Measurements from ENCODE around the gene SAP30. TPM values are rescaled to one million over a fixed set of nuclear protein-coding genes. Genes with fewer than 3 reads are reported as not detected.
A peak's percentile ranks its signal among the peaks of the same experiment; 100 is the strongest.

Gene SAP30
- total RNA-seq, 1 donor from 2014 or later = 14.6 TPM

DNA sequence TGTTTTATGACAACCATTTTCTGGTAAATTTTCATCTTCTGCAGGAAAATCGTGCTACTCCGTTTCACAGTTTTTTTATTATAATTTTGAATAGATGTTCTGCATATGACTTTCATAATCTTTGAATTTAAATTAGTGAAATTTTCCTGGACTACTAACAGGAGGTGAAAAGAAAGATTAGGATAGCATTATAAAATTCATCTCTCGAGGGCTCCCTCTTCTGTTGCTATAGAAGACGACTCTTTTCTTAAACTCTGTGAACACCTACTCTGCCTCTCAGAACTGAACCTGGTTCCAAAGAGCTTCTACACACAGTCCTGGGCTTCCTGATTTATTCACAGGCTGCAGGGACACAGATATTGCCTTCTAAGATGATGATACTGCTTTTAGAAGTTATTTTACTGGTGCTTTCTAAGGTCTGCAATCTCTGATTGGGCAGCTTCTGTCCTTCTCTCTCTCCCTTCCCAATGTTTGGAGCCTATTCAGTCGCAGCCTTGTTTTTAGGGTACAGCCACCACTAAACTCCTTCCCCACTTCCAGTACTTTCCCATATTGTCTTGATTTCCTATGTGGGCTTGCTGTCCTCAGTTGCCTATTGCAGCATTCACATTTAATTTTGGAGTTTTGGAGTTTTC, 10.1 kb upstream of the SAP30 start:
- ATAC-seq = no peak
- no peak for DNase-seq (ENCODE audit: missing footprints)
- intact Hi-C loops (cut with DNase I) = no loop called here

DNA sequence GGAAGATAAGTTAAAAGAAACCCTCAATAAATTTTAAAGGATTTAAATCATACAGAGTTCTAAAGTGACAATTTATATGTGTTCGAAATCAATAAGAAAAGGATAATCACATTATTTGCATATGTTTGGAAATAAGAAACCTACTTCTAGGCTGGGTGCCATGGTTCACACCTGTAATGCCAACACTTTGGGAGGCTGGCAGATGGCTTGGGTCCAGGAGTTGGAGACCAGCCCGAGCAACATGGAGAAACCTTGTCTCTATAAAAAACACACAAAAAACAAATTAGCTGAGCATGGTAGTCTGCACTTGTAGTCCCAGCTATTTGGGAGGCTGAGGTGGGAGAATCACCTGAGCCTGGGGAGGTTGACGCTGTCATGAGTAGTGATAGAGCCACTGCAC, 8.1 kb upstream of the SAP30 start:
- DNase-seq (ENCODE audit: missing footprints) (no peak), ATAC-seq (no peak)
- intact Hi-C loops (cut with DNase I) = no loop called here

DNA sequence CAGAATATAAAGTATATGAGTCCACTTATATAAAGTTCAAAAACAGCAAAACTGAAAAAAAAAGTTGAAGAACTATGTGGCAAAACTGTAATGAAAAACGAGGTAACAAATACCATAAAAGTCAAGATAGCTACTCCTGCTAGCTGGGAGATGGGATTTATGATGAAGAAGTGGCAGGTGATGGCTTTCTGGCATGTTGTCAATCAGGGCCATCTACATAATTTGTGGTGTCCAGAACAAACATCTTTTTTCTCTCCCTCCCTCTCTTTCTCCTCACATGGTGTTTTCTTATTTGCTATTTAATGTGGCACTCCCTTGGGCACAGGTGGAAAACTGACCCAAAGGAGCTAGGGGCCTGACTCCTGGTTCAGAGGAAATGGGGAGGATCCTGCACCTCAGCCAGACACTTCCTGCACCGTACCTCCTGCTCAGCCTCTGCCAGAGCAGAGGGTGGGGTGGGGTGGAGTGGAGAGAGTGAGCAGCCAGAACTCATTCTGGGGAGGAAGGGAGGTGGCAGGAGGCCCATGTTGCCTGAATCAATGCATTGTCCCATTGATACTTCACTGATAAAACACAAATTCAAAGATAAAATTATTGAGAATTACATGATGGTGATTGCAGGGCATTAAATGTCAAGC, 5.3 kb upstream of the SAP30 start:
- ATAC-seq (no peak), DNase-seq (ENCODE audit: missing footprints) (no peak)
- intact Hi-C loops (cut with DNase I) = no loop called here

DNA sequence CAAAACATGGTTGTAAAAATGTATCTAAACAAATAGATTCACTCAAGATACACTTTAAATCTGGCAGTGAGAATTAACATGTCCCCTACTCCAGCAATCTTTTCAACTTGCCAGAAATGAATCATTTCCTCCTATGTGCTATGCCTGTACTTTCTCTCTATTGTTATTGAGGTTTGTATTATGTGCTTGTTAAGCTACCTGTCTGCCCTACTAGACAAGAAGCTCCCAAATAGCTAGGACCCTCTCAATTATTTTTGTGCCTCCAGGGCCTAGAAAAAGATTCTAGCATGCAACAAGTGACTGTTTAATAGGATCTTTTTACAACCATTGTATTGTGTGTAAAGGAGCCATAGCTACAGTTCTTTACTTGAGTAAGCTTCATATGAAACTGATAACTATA, 3.5 kb upstream of the SAP30 start:
- intact Hi-C loops (cut with DNase I) = no loop called here
- DNase-seq (ENCODE audit: missing footprints) (no peak), ATAC-seq (no peak)

DNA sequence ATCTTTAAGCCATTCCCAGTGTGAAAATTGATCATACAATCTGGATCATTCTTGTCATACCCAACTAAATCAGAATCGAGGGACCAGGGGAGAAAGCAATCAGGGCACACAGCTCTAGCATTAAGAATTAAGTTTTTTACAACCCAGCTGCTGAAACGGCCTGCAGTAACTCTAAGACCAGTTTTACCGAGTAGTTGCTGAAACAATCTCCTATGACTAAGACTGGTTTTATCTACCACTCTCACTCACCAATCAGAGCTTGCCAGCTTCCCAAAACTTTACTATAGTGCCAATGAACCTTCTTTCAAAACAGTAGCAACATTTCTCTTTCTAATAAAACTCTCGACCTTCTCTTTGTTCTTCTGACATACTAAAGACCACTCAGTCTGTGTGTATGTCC, 2.8 kb upstream of the SAP30 start:
- ATAC-seq = no peak
- intact Hi-C loops (cut with DNase I) = no loop called here
- no peak for DNase-seq (ENCODE audit: missing footprints)

DNA sequence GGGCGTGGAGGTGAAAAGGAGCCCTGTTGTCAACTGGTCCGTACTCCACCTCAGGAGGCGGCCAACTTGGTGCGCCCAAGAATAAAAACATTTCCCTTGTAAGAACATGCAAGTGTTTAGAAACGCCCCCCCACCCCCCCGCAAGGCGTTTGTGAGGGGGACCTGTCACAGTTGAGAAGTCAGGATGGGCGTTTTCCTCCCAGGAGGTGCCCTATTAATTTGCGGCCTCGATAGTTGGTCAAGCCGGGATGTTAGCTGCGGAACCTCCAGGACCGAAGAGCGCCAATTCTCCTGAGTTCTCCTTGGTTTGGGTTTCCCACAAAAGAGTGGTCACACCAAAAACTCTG, 651 bp upstream of the SAP30 start:
- ATAC-seq (peak; percentile 8), DNase-seq (ENCODE audit: missing footprints) (peak; percentile 81)
- intact Hi-C loops (cut with DNase I) = loop anchor here (1.0 kb wide), 1 partner anchor 36 kb away; the partner anchor contains the start of gene HMGB2

DNA sequence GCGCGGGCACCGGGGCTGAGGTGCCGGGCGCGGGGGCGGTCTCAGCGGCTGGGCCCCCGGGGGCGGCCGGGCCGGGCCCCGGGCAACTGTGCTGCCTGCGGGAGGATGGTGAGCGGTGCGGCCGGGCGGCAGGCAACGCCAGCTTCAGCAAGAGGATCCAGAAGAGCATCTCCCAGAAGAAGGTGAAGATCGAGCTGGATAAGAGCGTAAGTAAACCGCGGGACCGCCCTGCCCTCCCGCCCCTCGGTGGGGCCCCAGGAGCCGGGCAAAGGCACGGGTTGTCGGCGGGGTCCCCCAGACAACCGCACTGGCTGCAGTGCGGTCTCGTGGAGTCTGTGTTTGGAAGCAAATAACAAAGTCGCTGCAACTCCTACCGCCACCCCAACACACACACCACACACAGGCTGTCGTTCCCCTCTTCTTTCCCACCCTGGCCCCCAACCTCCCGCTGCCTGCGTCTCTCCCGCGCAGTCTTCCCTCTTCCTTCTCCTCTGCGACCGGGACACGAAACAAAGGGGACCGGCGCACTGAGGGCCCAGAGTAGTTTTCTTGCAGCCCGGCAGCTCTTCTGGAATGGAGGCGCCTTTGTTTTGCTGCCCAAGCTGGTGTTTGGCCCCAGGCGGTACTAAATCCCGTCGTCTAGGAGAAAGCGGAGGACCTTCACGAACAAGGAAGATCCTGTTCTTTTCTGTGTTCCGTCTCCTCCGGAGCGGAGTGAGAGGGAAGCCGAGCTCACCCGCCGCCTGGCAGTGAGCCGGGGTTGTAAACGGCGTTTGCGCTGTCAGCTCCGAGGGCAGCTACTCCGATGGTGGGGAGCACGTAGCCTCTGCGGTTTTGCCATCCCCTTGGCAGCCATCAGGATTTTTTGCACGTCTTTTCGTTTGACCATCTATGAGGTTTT, 788 bp downstream of the SAP30 start:
- ATAC-seq = peak; percentile 28
- DNase-seq (ENCODE audit: missing footprints) = peak; percentile 86
- intact Hi-C loops (cut with DNase I) = loop anchor here (2.0 kb wide), 1 partner anchor 39 kb away; no protein-coding TSS in a partner anchor

DNA sequence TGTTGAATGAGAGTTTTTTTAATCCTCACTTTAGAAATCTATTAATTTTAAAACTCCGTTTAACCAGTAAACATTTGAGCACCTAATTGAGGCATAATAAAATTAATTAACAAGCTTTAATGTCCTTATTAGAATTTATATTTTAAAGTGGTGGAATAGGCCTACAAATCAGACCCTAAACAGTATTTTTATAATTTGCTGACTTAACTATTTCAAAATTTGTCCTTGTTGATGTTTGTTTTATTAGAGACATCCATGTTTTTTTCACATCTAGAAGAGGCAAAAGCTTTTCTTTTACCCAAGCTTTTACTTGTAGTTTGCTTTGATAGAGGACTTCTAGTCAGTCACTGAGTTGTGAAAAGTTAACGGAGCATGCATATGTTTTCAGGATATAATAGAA, 3.8 kb downstream of the SAP30 start:
- no peak for ATAC-seq
- intact Hi-C loops (cut with DNase I) = no loop called here
- DNase-seq (ENCODE audit: missing footprints) = no peak

DNA sequence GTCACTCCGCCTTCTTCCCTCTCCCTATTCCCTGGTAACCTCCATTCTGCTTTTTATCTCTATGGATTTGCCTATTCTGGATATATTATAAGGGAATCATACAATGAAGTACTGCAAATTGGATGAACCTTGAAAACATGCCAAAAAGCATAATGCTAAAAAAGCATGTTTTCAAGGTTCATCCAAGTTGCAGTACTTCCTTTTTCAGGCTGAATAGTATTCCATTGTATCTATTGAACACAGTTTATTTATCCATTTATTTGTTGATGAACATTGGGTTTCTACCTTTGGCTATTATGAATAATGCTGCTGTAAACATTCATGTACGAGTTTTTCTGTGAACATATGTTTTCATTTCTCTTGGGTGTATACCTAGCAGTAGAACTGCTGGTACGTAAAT, 9.2 kb downstream of the SAP30 start:
- intact Hi-C loops (cut with DNase I) = no loop called here
- DNase-seq (ENCODE audit: missing footprints) (no peak), ATAC-seq (no peak)

DNA sequence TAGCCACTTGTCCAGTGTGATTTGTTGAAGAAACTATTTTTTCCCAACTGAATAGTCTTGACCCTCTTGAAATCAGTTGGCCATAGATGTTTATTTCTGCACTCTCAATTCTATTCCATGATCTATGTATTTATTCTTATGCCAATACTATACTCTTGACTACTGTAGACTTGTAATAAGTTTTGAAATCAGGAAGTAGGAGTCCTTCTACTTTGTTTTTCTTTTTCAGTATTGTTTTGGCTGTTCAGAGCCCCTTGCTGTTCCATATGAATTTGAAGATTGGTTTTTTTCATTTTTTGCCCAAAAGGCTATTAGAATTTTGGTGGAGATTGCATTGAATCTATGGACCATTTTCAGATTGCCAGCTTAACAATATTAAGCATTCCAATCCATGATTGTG, 10.2 kb downstream of the SAP30 start:
- intact Hi-C loops (cut with DNase I) = no loop called here
- DNase-seq (ENCODE audit: missing footprints) = no peak
- ATAC-seq = no peak

DNA sequence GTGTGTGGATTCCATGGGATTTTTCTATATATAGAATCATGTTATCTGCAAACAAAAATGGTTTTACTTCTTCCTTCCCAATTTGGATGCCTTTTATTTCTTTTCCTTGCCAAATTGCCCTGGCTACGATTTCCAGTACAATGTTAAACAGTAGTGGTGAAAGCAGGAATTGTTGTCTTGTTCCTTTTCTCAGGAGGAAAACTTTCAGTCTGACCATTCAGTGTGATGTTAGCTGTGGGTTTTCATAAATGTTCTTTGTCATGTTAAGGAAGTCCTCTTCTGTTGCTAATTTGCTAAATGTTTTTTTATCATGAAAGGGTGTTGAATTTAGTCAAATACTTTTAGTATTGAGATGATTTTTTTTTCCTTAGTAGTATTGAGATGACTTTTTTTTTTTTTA, 10.9 kb downstream of the SAP30 start:
- DNase-seq (ENCODE audit: missing footprints) = no peak
- intact Hi-C loops (cut with DNase I) = no loop called here

DNA sequence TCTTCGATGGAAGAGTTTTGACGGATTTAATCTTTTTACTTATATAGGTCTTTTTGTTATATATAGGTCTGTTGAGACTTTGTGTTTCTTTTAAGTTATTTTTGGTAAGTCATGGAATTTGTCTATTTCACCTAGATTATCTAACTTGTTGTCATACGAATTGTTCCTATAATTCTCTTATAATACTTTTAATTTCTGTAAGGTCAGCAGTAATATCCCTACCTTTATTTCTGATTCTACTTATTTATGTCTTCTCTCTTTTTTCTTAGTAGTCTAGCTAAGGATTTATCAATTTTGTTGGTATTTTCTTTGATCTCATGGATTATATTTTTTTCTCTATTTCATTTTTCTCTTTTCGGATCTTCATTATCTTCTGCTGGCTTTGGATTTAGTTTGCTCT, 11.6 kb downstream of the SAP30 start:
- DNase-seq (ENCODE audit: missing footprints) = no peak
- no peak for ATAC-seq
- intact Hi-C loops (cut with DNase I) = no loop called here

More for the DNA sequence above, 10.9 kb downstream of the SAP30 start:
- ATAC-seq = no peak

DNA sequence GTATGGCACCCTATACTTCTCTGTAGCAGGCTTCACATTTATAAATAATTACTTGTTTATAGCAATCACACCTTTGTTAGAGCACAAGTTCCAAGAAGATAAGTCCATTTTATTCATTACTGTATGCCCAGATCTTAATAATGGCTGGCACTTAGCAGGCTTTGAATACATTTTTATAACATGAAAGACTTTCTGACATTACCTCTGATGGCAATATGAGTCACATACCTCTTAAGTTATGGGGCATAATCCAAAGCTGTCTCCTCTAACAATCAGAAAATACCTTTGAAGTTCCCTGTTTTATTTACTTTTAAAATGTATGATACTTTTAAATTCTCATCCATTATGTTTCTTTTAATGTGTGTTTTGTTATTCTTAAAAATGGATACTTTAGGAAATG, 16.0 kb downstream of the SAP30 start:
- ATAC-seq (no peak), DNase-seq (ENCODE audit: missing footprints) (no peak)

DNA sequence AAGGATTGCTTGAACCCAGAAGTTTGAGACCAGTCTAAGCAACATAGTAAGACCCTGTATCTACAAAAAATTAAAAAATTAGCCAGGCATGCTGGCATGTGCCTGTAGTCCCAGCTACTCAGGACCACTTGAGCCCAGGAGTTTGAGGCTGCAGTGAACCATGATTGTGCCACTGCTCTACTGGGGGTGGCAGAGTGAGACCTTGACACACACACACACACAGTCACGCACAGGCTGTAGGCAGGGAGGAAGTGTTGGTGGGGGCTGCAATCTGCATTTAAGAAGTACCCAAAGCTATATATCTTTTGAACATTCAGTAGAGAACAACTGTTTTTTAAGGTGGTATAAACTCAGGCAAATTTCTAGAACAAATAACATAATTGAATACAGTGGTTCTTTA, 20.9 kb downstream of the SAP30 start:
- no peak for DNase-seq (ENCODE audit: missing footprints)
- no peak for ATAC-seq
- intact Hi-C loops (cut with DNase I) = no loop called here

More for the DNA sequence above, 16.0 kb downstream of the SAP30 start:
- intact Hi-C loops (cut with DNase I) = no loop called here

DNA sequence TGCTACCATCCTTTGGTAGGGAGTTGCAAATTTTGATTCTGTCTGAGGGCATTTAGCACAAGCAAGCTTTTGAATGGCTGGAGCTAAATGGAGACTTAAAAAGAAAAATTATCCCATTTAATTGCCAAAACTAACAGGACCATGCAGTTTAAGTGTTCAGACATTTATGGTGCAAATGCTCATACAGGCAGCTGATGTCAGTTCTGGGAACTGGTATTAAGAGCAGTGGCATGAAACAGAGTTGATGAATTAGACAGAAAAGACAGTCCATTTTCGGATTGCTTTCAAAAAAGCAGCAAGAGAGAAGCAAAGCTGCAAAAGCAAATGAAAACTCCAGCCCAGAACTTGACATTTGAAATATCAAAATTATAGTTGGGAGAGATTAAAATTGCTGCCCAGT, 26.9 kb downstream of the SAP30 start:
- intact Hi-C loops (cut with DNase I) = no loop called here
- ATAC-seq (no peak), DNase-seq (ENCODE audit: missing footprints) (no peak)

DNA sequence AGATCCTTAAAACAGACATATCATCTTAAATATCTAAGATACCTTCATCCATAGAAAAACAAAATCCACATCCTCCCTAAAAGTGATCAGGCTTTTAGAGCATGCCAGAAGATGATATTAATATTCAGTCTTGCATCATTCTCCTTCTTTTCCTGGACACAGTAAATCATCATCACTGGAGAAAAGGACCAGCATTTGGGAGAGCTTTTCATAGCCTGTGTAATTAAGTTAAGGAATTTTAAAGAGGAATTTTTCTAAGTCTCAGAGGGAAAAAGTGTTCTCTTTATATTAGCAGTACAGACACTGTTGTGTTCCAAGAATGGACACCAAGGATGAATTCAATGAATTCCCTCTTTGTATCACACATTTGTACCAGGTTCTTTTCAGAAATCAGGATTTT, 27.5 kb downstream of the SAP30 start:
- ATAC-seq = no peak
- intact Hi-C loops (cut with DNase I) = no loop called here
- no peak for DNase-seq (ENCODE audit: missing footprints)

DNA sequence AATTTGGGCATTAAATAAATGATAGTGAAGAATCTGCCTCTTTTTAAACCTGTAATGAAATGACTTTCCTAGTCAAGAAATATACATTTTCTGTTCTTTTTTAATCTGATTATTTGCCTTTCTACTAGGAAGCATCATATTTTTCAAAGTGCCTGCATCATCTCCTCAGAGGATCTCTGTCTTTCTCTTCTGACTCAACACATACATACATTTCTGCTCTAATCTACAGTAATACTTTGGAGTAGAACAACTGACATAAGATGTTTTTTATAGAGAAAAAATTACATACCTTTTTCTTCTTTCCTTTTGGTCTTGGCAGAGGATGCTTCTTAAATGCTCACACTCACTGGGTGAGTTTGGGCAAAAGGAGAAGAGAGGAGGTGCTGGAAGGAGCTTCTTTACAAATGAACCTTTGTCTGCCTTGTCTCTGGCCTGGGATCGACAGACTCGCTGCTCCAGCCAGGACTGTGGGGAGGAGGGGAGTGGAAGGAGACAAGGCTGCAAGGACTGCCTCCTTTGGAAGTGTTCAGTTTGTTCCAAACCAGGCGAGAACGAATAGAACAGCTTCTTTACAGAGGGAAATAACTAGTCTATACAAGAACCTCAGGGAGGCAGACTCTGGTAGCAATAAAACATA, 28.1 kb downstream of the SAP30 start, which contains the start of gene SCRG1:
Gene SCRG1, minus strand, starts transcription at position 338 of the 637 bp plus-strand sequence. CDS start 7,702 bp downstream, outside the sequence.
- ATAC-seq (peak; percentile 93), DNase-seq (ENCODE audit: missing footprints) (no peak)
- intact Hi-C loops (cut with DNase I) = no loop called here

DNA sequence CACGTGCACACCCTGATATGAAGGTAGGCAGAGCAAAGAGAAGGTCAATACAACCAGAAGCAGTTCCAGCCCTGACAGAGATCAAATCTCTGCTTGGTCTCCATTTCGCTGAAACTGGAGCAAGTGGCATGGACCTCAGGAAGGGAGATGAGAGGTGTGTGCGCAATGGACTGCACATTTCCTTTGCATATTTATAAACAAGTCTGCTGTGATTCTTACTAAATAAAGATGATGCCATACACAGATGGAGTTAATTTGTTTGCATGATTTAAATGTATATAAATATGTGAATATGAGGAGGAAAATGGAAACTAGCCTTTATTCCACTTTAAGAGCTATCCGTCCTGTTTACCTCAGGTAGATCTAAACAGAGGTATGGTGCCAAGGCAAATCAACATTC, 30.3 kb downstream of the SAP30 start:
- intact Hi-C loops (cut with DNase I) = no loop called here
- DNase-seq (ENCODE audit: missing footprints) = no peak
- no peak for ATAC-seq

DNA sequence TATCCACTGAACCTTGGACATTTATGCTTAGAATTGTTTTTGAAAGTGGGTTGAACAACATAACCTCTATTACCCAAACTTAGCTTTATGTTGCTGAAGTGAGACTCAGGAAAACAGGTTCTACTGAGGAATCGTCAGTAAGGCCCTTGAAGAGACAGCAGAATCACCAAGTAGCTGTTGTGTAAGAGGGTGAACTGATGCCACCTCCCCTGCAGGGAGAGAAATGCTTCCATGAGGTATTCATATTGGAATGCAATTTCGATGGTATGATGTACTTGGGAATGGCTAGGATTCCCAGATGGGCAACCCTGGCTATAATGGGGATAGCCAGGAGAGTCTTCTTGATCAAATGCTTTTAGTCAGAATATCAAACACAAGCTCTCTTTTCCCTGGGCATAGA, 32.3 kb downstream of the SAP30 start:
- no peak for ATAC-seq
- no peak for DNase-seq (ENCODE audit: missing footprints)
- intact Hi-C loops (cut with DNase I) = no loop called here

Measured in Right ventricle myocardium inferior (tissue), 1 donor.